Lower lobe of right lung (tissue), 2 donors: ENCODE results near the gene ZFX. TPM values are rescaled to one million over a fixed set of nuclear protein-coding genes. Genes with fewer than 3 reads are reported as not detected.

Source experiments
- ATAC-seq, 2 donors: fragments of 200-7000 bp; cut with Tn5 transposase; one replicate each; pipeline ENCODE4 v1.9.1; 2020 to 2022; ENCODE audit warnings: mild to moderate bottlenecking in 2 of 2, moderate library complexity in 2 of 2
- DNase-seq: peaks from one replicate; pipeline ENCODE4 v3.0.0-alpha.2; 2020
- H3K27ac ChIP-seq: fragments of 200-600 bp; one replicate; pipeline ENCODE4 v1.8.0; 2022
- H3K27me3 ChIP-seq: fragments of 200-600 bp; one replicate; pipeline ENCODE4 v1.8.0; 2022; ENCODE audit warnings: low read depth
- H3K36me3 ChIP-seq: fragments of 200-600 bp; one replicate; pipeline ENCODE4 v1.8.0; 2022; ENCODE audit warnings: mild to moderate bottlenecking
- H3K4me1 ChIP-seq: fragments of 200-600 bp; one replicate; pipeline ENCODE4 v1.8.0; 2022
- H3K4me3 ChIP-seq: fragments of 200-600 bp; one replicate; pipeline ENCODE4 v1.8.0; 2022; ENCODE audit warnings: mild to moderate bottlenecking
- H3K9me3 ChIP-seq: fragments of 200-600 bp; one replicate; pipeline ENCODE4 v1.8.0; 2022
- CTCF ChIP-seq: fragments of 200-600 bp; IDR thresholded peaks from one replicate; pipeline ENCODE4 v1.8.0; 2022; ENCODE audit warnings: antibody characterized with exemption, mild to moderate bottlenecking
- intact Hi-C: fragments of 100-400 bp; cut with DNase I; formaldehyde crosslinking; loops from one replicate; pipeline ENCODE4 v1.11.0; 2022
- total RNA-seq: library from RNA; stranded (reverse); fragmentation: NEBNext Ultra II Directional; extraction: Animal tissue kit (Norgen Biotek cat#: 25700); gene quantifications from one replicate; pipeline ENCODE4 v1.2.1, GENCODE V29; 2021
- donor health status: DM: no; HTN: yes; CAD: no; lungs with severe emphysema.

Gene ZFX
- total RNA-seq, 1 donor from 2014 or later, result 39.1 TPM

- H3K27me3 ChIP-seq, result no peaks in the 10 kb centered on the region
- DNase-seq (no peak), ATAC-seq (no peak)
- H3K9me3 ChIP-seq, result no peaks in the 10 kb centered on the region
- intact Hi-C loops, result no loop called here
- TF ChIP-seq CTCF, result no peak
- peaks cover 10% of the 10 kb centered on the region for H3K36me3 ChIP-seq
- H3K4me1 ChIP-seq, result no peaks in the 10 kb centered on the region
- no peak overlapping the region for H3K4me3 ChIP-seq
- no peak overlapping the region for H3K27ac ChIP-seq
Measured at GRCh38 chrX:24216827-24217226, 67.3 kb downstream of the ZFX start.

DNA sequence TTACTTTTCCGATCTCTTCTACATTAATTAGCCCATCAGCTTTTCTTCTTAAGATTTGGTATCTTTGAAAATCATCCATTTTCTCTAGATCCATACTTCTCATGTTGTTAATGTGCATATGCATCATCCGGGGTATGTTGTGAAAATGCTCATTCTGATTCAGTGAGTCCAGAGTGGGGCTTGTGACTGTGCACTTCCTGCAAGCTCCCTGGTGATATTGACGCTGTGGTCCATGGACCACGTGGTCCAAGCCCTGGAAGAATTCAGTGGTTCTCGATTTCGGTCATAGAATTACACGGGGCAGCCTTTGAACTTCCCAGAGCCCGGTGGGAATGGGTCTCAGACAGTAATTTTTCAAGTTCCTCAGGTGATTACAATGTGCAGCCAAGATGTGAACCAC, 69.8 kb downstream of the ZFX start:
- no peak for DNase-seq
- Histone ChIP-seq H3K9me3 (no peaks in the 10 kb centered on the region), H3K36me3 (no peaks in the 10 kb centered on the region), H3K27me3 (no peaks in the 10 kb centered on the region), H3K27ac (no peak overlapping the region), H3K4me3 (no peak overlapping the region), H3K4me1 (no peaks in the 10 kb centered on the region)
- no peak for TF ChIP-seq CTCF
- intact Hi-C loops, result no loop called here
- ATAC-seq, result no peak

DNA sequence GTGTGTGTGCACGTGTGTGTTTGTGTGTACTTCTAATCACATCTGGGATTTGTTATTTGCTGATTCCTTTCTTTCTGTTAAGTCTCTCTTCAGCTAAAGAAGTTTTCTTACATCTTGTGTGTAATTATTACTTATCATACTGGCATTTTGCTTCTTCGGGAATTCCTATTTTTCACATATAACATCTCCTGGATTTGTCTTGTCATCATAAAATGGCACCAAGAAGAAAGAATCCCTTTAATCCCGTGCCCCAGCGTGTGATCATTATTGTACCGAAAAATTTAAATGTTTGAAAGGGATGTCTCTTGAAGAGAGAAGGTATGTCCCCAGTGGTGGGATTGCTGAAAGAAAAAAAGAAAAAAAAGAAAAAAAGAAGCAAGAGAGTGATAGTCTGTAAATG, 72.3 kb downstream of the ZFX start:
- ATAC-seq, result no peak
- H3K27me3 ChIP-seq, result no peaks in the 10 kb centered on the region
- no peak for TF ChIP-seq CTCF
- DNase-seq, result no peak
- intact Hi-C loops, result no loop called here
- no peaks in the 10 kb centered on the region for H3K9me3 ChIP-seq
- no peak overlapping the region for H3K4me3 ChIP-seq
- H3K36me3 ChIP-seq, result no peaks in the 10 kb centered on the region
- H3K4me1 ChIP-seq, result no peaks in the 10 kb centered on the region
- no peak overlapping the region for H3K27ac ChIP-seq

GRCh38 chrX:24225265-24225664, 75.7 kb downstream of the ZFX start:
- ATAC-seq (no peak), DNase-seq (no peak)
- no peak for TF ChIP-seq CTCF
- Histone ChIP-seq H3K4me1 (no peaks in the 10 kb centered on the region), H3K27me3 (no peaks in the 10 kb centered on the region), H3K36me3 (no peaks in the 10 kb centered on the region), H3K4me3 (no peak overlapping the region), H3K27ac (no peak overlapping the region), H3K9me3 (no peaks in the 10 kb centered on the region)
- intact Hi-C loops, result no loop called here

GRCh38 chrX:24226176-24226575, 76.6 kb downstream of the ZFX start:
- intact Hi-C loops, result no loop called here
- Histone ChIP-seq H3K27ac (no peak overlapping the region), H3K36me3 (no peaks in the 10 kb centered on the region), H3K27me3 (no peaks in the 10 kb centered on the region), H3K4me3 (no peak overlapping the region), H3K4me1 (no peaks in the 10 kb centered on the region), H3K9me3 (no peaks in the 10 kb centered on the region)
- TF ChIP-seq CTCF, result no peak
- no peak for ATAC-seq
- no peak for DNase-seq

DNA sequence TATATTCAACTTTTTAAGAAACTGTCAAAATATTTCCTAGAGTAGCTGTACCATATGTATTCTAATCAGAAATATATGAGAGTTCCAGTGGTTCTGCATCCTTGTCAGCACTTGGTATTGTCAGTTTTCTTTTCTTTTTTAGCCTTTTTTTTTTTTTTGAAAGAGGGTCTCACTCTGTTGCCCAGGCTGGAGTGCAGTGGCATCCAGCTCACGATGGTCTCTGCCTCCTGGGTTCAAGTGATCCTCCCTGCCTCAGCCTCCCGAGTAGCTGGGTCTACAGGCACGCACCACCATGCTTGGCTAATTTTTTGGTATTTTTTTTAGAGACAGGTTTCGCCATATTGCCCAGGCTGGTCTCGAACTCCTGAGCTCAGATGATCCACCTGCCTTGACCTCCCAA, 79.1 kb downstream of the ZFX start:
- ATAC-seq, result no peak

More for the DNA sequence above, 79.1 kb downstream of the ZFX start:
- TF ChIP-seq CTCF, result no peak
- Histone ChIP-seq H3K36me3 (no peaks in the 10 kb centered on the region), H3K4me1 (no peaks in the 10 kb centered on the region), H3K27ac (no peak overlapping the region), H3K27me3 (no peaks in the 10 kb centered on the region), H3K9me3 (no peaks in the 10 kb centered on the region), H3K4me3 (no peak overlapping the region)
- intact Hi-C loops, result no loop called here
- no peak for DNase-seq
